ENCODE measurements around the gene SLC9A7.

- TF ChIP-seq POLR2A (IDR thresholded peaks at IDR 0.05; ENCODE audit: low read length) (no peak), GATA1 (IDR thresholded peaks at IDR 0.05; ENCODE audit: low read depth, low read length) (no peak)
Observed at GRCh38 chrX:46687619-46688018, 71.3 kb downstream of the SLC9A7 start.

Measured in erythroblast (primary cell).